Measurements from ENCODE around the gene LY6G6F.

DNA sequence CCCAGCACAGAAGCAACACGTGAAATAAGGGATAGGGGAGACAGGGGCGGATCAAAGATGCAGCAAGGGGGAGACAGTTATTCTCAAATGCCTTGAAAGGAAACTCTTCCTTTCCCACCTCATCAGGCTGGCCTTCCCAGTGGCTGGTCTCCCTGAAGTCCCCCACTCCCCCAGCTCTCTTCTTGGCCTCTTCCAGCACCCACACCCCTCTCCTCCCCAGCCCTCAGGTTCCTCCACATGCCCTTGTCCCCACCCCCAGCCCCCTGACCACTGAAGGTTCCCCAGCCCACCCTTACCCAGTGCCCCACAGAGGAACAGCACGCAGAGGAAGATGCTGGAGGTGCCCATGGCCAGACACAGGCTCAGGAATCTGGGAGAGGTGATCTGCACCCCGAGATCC lies 6.8 kb downstream of the LY6G6F start:
- TF ChIP-seq, protein P1, sequence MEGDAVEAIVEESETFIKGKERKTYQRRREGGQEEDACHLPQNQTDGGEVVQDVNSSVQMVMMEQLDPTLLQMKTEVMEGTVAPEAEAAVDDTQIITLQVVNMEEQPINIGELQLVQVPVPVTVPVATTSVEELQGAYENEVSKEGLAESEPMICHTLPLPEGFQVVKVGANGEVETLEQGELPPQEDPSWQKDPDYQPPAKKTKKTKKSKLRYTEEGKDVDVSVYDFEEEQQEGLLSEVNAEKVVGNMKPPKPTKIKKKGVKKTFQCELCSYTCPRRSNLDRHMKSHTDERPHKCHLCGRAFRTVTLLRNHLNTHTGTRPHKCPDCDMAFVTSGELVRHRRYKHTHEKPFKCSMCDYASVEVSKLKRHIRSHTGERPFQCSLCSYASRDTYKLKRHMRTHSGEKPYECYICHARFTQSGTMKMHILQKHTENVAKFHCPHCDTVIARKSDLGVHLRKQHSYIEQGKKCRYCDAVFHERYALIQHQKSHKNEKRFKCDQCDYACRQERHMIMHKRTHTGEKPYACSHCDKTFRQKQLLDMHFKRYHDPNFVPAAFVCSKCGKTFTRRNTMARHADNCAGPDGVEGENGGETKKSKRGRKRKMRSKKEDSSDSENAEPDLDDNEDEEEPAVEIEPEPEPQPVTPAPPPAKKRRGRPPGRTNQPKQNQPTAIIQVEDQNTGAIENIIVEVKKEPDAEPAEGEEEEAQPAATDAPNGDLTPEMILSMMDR (IDR thresholded peaks at IDR 0.05), result no peak
- no peak for TF ChIP-seq EP300 (IDR thresholded peaks at IDR 0.05)
- no peak for TF ChIP-seq POLR2A (IDR thresholded peaks at IDR 0.05)
